ENCODE data around the gene NLGN4Y. TPM values are rescaled to one million over a fixed set of nuclear protein-coding genes. Genes with fewer than 3 reads are reported as not detected.

The NLGN4Y gene
- total RNA-seq, 1 experiment from 2014 or later, result not detected

GRCh38 chrY:14828531-14828930, 304.2 kb downstream of the NLGN4Y start:
- ChIA-PET CTCF (no interaction called here), POLR2A (ENCODE audit: unreplicated experiment) (no interaction called here)
- intact Hi-C loops (cut with micrococcal nuclease), result no loop called here
- Histone ChIP-seq H3K9ac (ENCODE audit: low read length) (no peak overlapping the region), H3K9me2 (replicated peaks; ENCODE audit: low read length) (no peaks in the 10 kb centered on the region), H3K36me3 (ENCODE audit: low read depth, low read length) (no peaks in the 10 kb centered on the region), H2AFZ (ENCODE audit: low read length) (no peak overlapping the region), H3K4me2 (ENCODE audit: low read length) (no peak overlapping the region), H3K79me2 (ENCODE audit: low read length) (no peaks in the 10 kb centered on the region), H3K27ac (ENCODE audit: low read length) (no peak overlapping the region), H3K4me1 (ENCODE audit: insufficient read depth, low read length) (no peaks in the 10 kb centered on the region), H3F3A (ENCODE audit: low read length, unreplicated experiment) (no peaks in the 10 kb centered on the region), H4K20me1 (ENCODE audit: low read length) (no peaks in the 10 kb centered on the region), H3K9me3 (ENCODE audit: low read length) (no peaks in the 10 kb centered on the region), H3K27me3 (ENCODE audit: low read length) (no peaks in the 10 kb centered on the region), H3K4me3 (ENCODE audit: low read length) (no peak overlapping the region)
- no peak for TF ChIP-seq EZH2phosphoT487 (IDR thresholded peaks at IDR 0.05; ENCODE audit: borderline replicate concordance, low read length)
- TF ChIP-seq, protein P1, sequence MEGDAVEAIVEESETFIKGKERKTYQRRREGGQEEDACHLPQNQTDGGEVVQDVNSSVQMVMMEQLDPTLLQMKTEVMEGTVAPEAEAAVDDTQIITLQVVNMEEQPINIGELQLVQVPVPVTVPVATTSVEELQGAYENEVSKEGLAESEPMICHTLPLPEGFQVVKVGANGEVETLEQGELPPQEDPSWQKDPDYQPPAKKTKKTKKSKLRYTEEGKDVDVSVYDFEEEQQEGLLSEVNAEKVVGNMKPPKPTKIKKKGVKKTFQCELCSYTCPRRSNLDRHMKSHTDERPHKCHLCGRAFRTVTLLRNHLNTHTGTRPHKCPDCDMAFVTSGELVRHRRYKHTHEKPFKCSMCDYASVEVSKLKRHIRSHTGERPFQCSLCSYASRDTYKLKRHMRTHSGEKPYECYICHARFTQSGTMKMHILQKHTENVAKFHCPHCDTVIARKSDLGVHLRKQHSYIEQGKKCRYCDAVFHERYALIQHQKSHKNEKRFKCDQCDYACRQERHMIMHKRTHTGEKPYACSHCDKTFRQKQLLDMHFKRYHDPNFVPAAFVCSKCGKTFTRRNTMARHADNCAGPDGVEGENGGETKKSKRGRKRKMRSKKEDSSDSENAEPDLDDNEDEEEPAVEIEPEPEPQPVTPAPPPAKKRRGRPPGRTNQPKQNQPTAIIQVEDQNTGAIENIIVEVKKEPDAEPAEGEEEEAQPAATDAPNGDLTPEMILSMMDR (conservative IDR thresholded peaks at IDR 0.05; ENCODE audit: low read depth, low read length), result no peak
- no TSS peak for BruUV-seq (replicated peaks)
- DNase-seq, result no peak
- no peak for ATAC-seq

DNA sequence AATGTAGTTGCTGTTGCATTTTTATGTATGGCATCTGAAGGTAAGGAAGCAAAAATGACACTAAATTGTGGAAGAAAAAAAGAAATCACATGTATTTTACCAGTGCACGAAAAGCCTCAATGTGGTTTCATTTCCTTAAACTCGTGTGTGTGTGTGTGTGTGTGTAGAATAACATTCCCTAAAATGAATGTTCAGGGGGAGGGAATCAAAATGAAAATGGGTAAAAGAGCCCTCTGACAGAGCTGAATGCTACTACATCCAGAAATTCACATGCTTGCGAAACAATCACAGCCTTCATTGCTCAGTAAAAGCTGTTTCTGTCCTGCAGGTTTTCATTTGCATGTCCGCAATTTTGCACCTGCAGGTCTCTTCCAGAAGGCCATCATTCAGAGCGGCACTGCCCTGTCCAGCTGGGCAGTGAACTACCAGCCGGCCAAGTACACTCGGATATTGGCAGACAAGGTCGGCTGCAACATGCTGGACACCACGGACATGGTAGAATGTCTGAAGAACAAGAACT, 305.1 kb downstream of the NLGN4Y start:
- H3K27ac ChIP-seq (ENCODE audit: low read length), result no peak overlapping the region
- no TSS peak for BruUV-seq (replicated peaks)
- no peak overlapping the region for H3K4me2 ChIP-seq (ENCODE audit: low read length)
- H3K4me1 ChIP-seq (ENCODE audit: insufficient read depth, low read length), result no peaks in the 10 kb centered on the region
- no peak for TF ChIP-seq EZH2 (IDR thresholded peaks at IDR 0.05; ENCODE audit: low read length, unreplicated experiment)
- H3K9me2 ChIP-seq (replicated peaks; ENCODE audit: low read length), result no peaks in the 10 kb centered on the region
- ATAC-seq (no peak), DNase-seq (no peak)
- H2AFZ ChIP-seq (ENCODE audit: low read length), result no peak overlapping the region
- H3K4me3 ChIP-seq (ENCODE audit: low read length), result no peak overlapping the region
- H3K9ac ChIP-seq (ENCODE audit: low read length), result no peak overlapping the region
- no peaks in the 10 kb centered on the region for H3F3A ChIP-seq (ENCODE audit: low read length, unreplicated experiment)
- H3K79me2 ChIP-seq (ENCODE audit: low read length), result no peaks in the 10 kb centered on the region
- no peaks in the 10 kb centered on the region for H3K9me3 ChIP-seq (ENCODE audit: low read length)
- H3K27me3 ChIP-seq (ENCODE audit: low read length), result no peaks in the 10 kb centered on the region
- ChIA-PET POLR2A (ENCODE audit: unreplicated experiment) (no interaction called here), CTCF (no interaction called here)
- intact Hi-C loops (cut with micrococcal nuclease), result no loop called here
- H3K36me3 ChIP-seq (ENCODE audit: low read depth, low read length), result no peaks in the 10 kb centered on the region
- no peaks in the 10 kb centered on the region for H4K20me1 ChIP-seq (ENCODE audit: low read length)

GRCh38 chrY:14834103-14835060, 310.1 kb downstream of the NLGN4Y start:
- H3K4me1 ChIP-seq (ENCODE audit: insufficient read depth, low read length), result no peaks in the 10 kb centered on the region
- intact Hi-C loops (cut with micrococcal nuclease), result no loop called here

More at GRCh38 chrY:14834103-14835060, 310.1 kb downstream of the NLGN4Y start:
- ATAC-seq, result no peak
- H3K9me3 ChIP-seq (ENCODE audit: low read length), result no peaks in the 10 kb centered on the region
- H4K20me1 ChIP-seq (ENCODE audit: low read length), result no peaks in the 10 kb centered on the region
- TF ChIP-seq EZH2 (IDR thresholded peaks at IDR 0.05; ENCODE audit: low read length, unreplicated experiment) (no peak), EZH2phosphoT487 (IDR thresholded peaks at IDR 0.05; ENCODE audit: borderline replicate concordance, low read length) (no peak)
- TF ChIP-seq, protein P1 (conservative IDR thresholded peaks at IDR 0.05; ENCODE audit: low read depth, low read length), result no peak
- DNase-seq, result no peak
- POLR2A ChIA-PET (ENCODE audit: unreplicated experiment), result no interaction called here
- H3K27me3 ChIP-seq (ENCODE audit: low read length), result no peaks in the 10 kb centered on the region
- no TSS peak for BruUV-seq (replicated peaks)
- no peak overlapping the region for H3K4me3 ChIP-seq (ENCODE audit: low read length)
- H2AFZ ChIP-seq (ENCODE audit: low read length), result no peak overlapping the region
- H3K36me3 ChIP-seq (ENCODE audit: low read depth, low read length), result no peaks in the 10 kb centered on the region
- no peaks in the 10 kb centered on the region for H3K9me2 ChIP-seq (replicated peaks; ENCODE audit: low read length)
- no peak overlapping the region for H3K9ac ChIP-seq (ENCODE audit: low read length)
- H3K27ac ChIP-seq (ENCODE audit: low read length), result no peak overlapping the region
- H3F3A ChIP-seq (ENCODE audit: low read length, unreplicated experiment), result no peaks in the 10 kb centered on the region
- CTCF ChIA-PET, result no interaction called here
- no peaks in the 10 kb centered on the region for H3K79me2 ChIP-seq (ENCODE audit: low read length)
- H3K4me2 ChIP-seq (ENCODE audit: low read length), result no peak overlapping the region
